WERI-Rb-1 (cell line): ENCODE measurements around the gene PLCH2.
A peak's percentile ranks its signal among the peaks of the same experiment; 100 is the strongest.

Experiments used
- DNase-seq: peaks from one replicate; pipeline ENCODE4 v3.0.0-alpha.2; 2020
- H3K27ac ChIP-seq: fragments of 250-450 bp; sonication (Bioruptor Pico); 2 replicates; pipeline ENCODE4 v1.5.1; 2020; ENCODE audit warnings: mild to moderate bottlenecking, moderate library complexity
- H3K27me3 ChIP-seq: fragments of 250-450 bp; sonication (Bioruptor Pico); 2 replicates; pipeline ENCODE4 v1.5.1; 2021; ENCODE audit warnings: mild to moderate bottlenecking, low read depth, moderate library complexity; ENCODE audit not compliant: insufficient read depth, severe bottlenecking
- H3K36me3 ChIP-seq: fragments of 250-450 bp; sonication (Bioruptor Pico); 2 replicates; pipeline ENCODE4 v1.5.1; 2020; ENCODE audit warnings: mild to moderate bottlenecking, moderate library complexity
- H3K4me3 ChIP-seq: 2 replicates; pipeline ENCODE4 v1.5.1; 2011; ENCODE audit warnings: low read depth, mild to moderate bottlenecking, control low read depth, low read length
- H3K9me3 ChIP-seq: fragments of 250-450 bp; sonication (Bioruptor Pico); 2 replicates; pipeline ENCODE4 v1.5.1; 2021; ENCODE audit warnings: mild to moderate bottlenecking, moderate library complexity; ENCODE audit not compliant: severe bottlenecking
- CTCF ChIP-seq: IDR thresholded peaks from 2 replicates; pipeline ENCODE4 v1.5.1; 2011; ENCODE audit warnings: low read depth, mild to moderate bottlenecking, control low read depth, inconsistent platforms, low read length

The PLCH2 gene

GRCh38 chr1:2446861-2447260 is 29.2 kb upstream of the PLCH2 start:
- Histone ChIP-seq H3K36me3 (no peaks in the 10 kb centered on the region), H3K27ac (peak overlapping the region; percentile 63), H3K9me3 (no peaks in the 10 kb centered on the region), H3K27me3 (peaks cover 13% of the 10 kb centered on the region), H3K4me3 (peak overlapping the region; percentile 32; the same call in 1 of the 2 replicates)
- no peak for DNase-seq
- TF ChIP-seq CTCF: no peak

GRCh38 chr1:2447276-2448097 is 28.6 kb upstream of the PLCH2 start:
- Histone ChIP-seq H3K27ac (peak overlapping the region; percentile 31; the same call in 1 of the 2 replicates), H3K36me3 (no peaks in the 10 kb centered on the region), H3K4me3 (no peak overlapping the region), H3K27me3 (peaks cover 13% of the 10 kb centered on the region), H3K9me3 (no peaks in the 10 kb centered on the region)
- DNase-seq: no peak
- TF ChIP-seq CTCF: no peak

GRCh38 chr1:2448098-2448445 is 28.0 kb upstream of the PLCH2 start:
- no peaks in the 10 kb centered on the region for H3K9me3 ChIP-seq
- no peaks in the 10 kb centered on the region for H3K36me3 ChIP-seq
- DNase-seq: no peak
- TF ChIP-seq CTCF: no peak
- H3K27me3 ChIP-seq: peaks cover 9% of the 10 kb centered on the region
- peak overlapping the region; percentile 31; the same call in 1 of the 2 replicates for H3K27ac ChIP-seq
- H3K4me3 ChIP-seq: no peak overlapping the region

GRCh38 chr1:2449636-2450454 is 26.2 kb upstream of the PLCH2 start:
- DNase-seq: no peak
- Histone ChIP-seq H3K36me3 (no peaks in the 10 kb centered on the region), H3K9me3 (no peaks in the 10 kb centered on the region), H3K27ac (no peak overlapping the region), H3K4me3 (no peak overlapping the region), H3K27me3 (no peaks in the 10 kb centered on the region)
- no peak for TF ChIP-seq CTCF

- no peaks in the 10 kb centered on the region for H3K9me3 ChIP-seq
- no peak overlapping the region for H3K4me3 ChIP-seq
- no peak for DNase-seq
- no peaks in the 10 kb centered on the region for H3K27me3 ChIP-seq
- H3K27ac ChIP-seq: peak overlapping the region; percentile 82
- TF ChIP-seq CTCF: no peak
- no peaks in the 10 kb centered on the region for H3K36me3 ChIP-seq
Measured at GRCh38 chr1:2451741-2452140, 24.3 kb upstream of the PLCH2 start.
